Psoas muscle (tissue), 8 donors: Measurements from ENCODE around the gene IFIT5. TPM values are rescaled to one million over a fixed set of nuclear protein-coding genes. Genes with fewer than 3 reads are reported as not detected.
"Not testable (repeated sequence)": the region's sequence is repeated elsewhere in the genome, so short reads cannot be mapped to it uniquely, and the experiment has no call there.

Source experiments
- ATAC-seq, 4 donors: fragments of 200-7000 bp; cut with Tn5 transposase; one replicate each; pipeline ENCODE4 v1.9.1; 2020; ENCODE audit warnings: moderate library complexity in 3 of 4, mild to moderate bottlenecking in 2 of 4
- DNase-seq, 2 donors: peaks; one replicate each; pipeline ENCODE4 v3.0.0-alpha.2; 2020
- H3K27ac ChIP-seq: fragments of 200-600 bp; one replicate; pipeline ENCODE4 v1.8.0; 2022
- H3K27me3 ChIP-seq, 3 donors: fragments of 200-600 bp in 1 of 3; one replicate each; pipeline versions ENCODE4 v1.6.1 to v1.8.0; 2013 to 2022; ENCODE audit warnings: low read length in 2 of 3, mild to moderate bottlenecking in 2 of 3, moderate library complexity in 1 of 3; ENCODE audit not compliant: insufficient read depth in 3 of 3
- H3K36me3 ChIP-seq, 2 donors: fragments of 200-600 bp in 1 of 2; one replicate each; pipeline versions ENCODE4 v1.6.1 to v1.8.0; 2013 to 2022; ENCODE audit warnings: low read depth in 1 of 2, mild to moderate bottlenecking in 1 of 2, moderate library complexity in 1 of 2; ENCODE audit not compliant: insufficient read depth in 1 of 2
- H3K4me1 ChIP-seq: fragments of 200-600 bp; one replicate; pipeline ENCODE4 v1.8.0; 2022
- H3K4me3 ChIP-seq: fragments of 200-600 bp; one replicate; pipeline ENCODE4 v1.8.0; 2022; ENCODE audit warnings: mild to moderate bottlenecking
- H3K9me3 ChIP-seq: fragments of 200-600 bp; one replicate; pipeline ENCODE4 v1.8.0; 2022
- CTCF ChIP-seq: fragments of 200-600 bp; IDR thresholded peaks from one replicate; pipeline ENCODE4 v1.8.0; 2022; ENCODE audit warnings: antibody characterized with exemption
- WGBS, 3 donors: extraction: QIAGEN DNeasy Blood & Tissue Kit; methylation state at CpG; one replicate each; pipeline versions ENCODE4 v1.1.6 to v1.1.7; 2013; 5-methylcytosine and 5-hydroxymethylcytosine counted together
- intact Hi-C, 2 donors: fragments of 100-400 bp; cut with DNase I; formaldehyde crosslinking; loops; one replicate each; pipeline versions ENCODE4 v1.11.0 to v1.14.2; 2022
- polyA plus RNA-seq, 3 donors: library from polyadenylated mRNA; stranded (reverse); fragments of 200-250 nt; gene quantifications; one replicate each; pipeline ENCODE4 v1.2.3, GENCODE V29; 2013
- total RNA-seq, 4 donors: library from RNA; stranded (reverse); fragmentation: NEBNext Ultra II Directional in 2 of 4; extraction: Animal tissue kit (Norgen Biotek cat#: 25700) in 2 of 4; gene quantifications; one replicate each; pipeline versions ENCODE4 v1.2.1 to v1.2.4, GENCODE V29; 2021 to 2023
- donor health status: healthy with polysubstance abuse.
- donor health status: DM: no; HTN: no; CAD: no; lungs with moderate emphysema.
- donor health status: Bipolar disorder and iron deficiency.
- donor health status: healthy.
- donor health status: DM: yes; HTN: yes; CAD: no.
- donor health status: DM: no; HTN: no; CAD: no.
- donor health status: DM: no; HTN: no; CAD: no.
- donor health status: DM: yes; HTN: yes; CAD: no.

IFIT5 gene
- total and polyA plus RNA-seq, 7 donors: 2.0 to 6.9 (median 3.0) TPM

- Histone ChIP-seq H3K9me3 (no peaks in the 10 kb centered on the region), H3K4me1 (no peaks in the 10 kb centered on the region), H3K4me3 (no peak overlapping the region), H3K27ac (no peak overlapping the region), H3K36me3 (no peaks in the 10 kb centered on the region), H3K27me3 (no peaks in the 10 kb centered on the region)
- DNase-seq (no peak), ATAC-seq (no peak)
- TF ChIP-seq CTCF: no peak
- intact Hi-C loops: no loop called here
- WGBS, 3 donors: 79 to 83% (median 81%) methylated on average over 1 of the region's 1 CpG
Observed at GRCh38 chr10:89442289-89442688, 27.9 kb downstream of the IFIT5 start.

- 93 to 96% (median 94%) methylated on average over 7 of the region's 7 CpGs for WGBS, 3 donors
- H3K27ac ChIP-seq, H3K4me1 ChIP-seq, H3K4me3 ChIP-seq, DNase-seq, H3K27me3 ChIP-seq, intact Hi-C loops, H3K9me3 ChIP-seq, H3K36me3 ChIP-seq, ATAC-seq: not testable (repeated sequence)
Observed at GRCh38 chr10:89444819-89445218, 30.5 kb downstream of the IFIT5 start.

GRCh38 chr10:89450901-89451300 is 36.5 kb downstream of the IFIT5 start:
- 82 to 91% (median 85%) methylated on average over 2 of the region's 2 CpGs for WGBS, 3 donors
- H3K27me3 ChIP-seq: no peaks in the 10 kb centered on the region
- H3K9me3 ChIP-seq: no peaks in the 10 kb centered on the region
- H3K27ac ChIP-seq: no peak overlapping the region
- H3K4me3 ChIP-seq: no peak overlapping the region
- H3K4me1 ChIP-seq: no peaks in the 10 kb centered on the region
- intact Hi-C loops: no loop called here
- TF ChIP-seq CTCF: no peak
- ATAC-seq (no peak), DNase-seq (no peak)
- H3K36me3 ChIP-seq: no peaks in the 10 kb centered on the region

GRCh38 chr10:89452193-89452592 is 37.8 kb downstream of the IFIT5 start:
- ATAC-seq: no peak
- Histone ChIP-seq H3K36me3 (no peaks in the 10 kb centered on the region), H3K27me3 (no peaks in the 10 kb centered on the region), H3K9me3 (no peaks in the 10 kb centered on the region), H3K27ac (no peak overlapping the region), H3K4me3 (no peak overlapping the region), H3K4me1 (no peaks in the 10 kb centered on the region)
- no peak for TF ChIP-seq CTCF
- intact Hi-C loops: no loop called here
- 64 to 72% (median 67%) methylated on average over 1 of the region's 1 CpG for whole genome bisulfite sequencing, 3 donors
- no peak for DNase-seq

- no peaks in the 10 kb centered on the region for H3K9me3 ChIP-seq
- no peak for TF ChIP-seq CTCF
- H3K4me3 ChIP-seq: no peak overlapping the region
- no peak overlapping the region for H3K27ac ChIP-seq
- no peaks in the 10 kb centered on the region for H3K36me3 ChIP-seq
- no peaks in the 10 kb centered on the region for H3K27me3 ChIP-seq
- ATAC-seq (no peak), DNase-seq (no peak)
- intact Hi-C loops: no loop called here
- peaks cover 6% of the 10 kb centered on the region for H3K4me1 ChIP-seq
- WGBS, 3 donors: 83 to 92% (median 91%) methylated on average over 1 of the region's 1 CpG
Observed at GRCh38 chr10:89454561-89455347, 40.4 kb downstream of the IFIT5 start.
